Mesothelial cell of epicardium (in vitro differentiated cells): ENCODE measurements around the gene TCEAL9. TPM values are rescaled to one million over a fixed set of nuclear protein-coding genes. Genes with fewer than 3 reads are reported as not detected.

Source experiments
- DNase-seq, 2 experiments: peaks; one replicate each; pipeline ENCODE4 v3.0.0; 2021; ENCODE audit warnings: low spot score in 2 of 2; ENCODE audit not compliant: unreplicated experiment in 2 of 2
- H3K27ac Mint-ChIP-seq: 2 replicates; pipeline ENCODE4 v1.8.0; 2021; ENCODE audit warnings: mixed read lengths
- H3K27me3 Mint-ChIP-seq: 2 replicates; pipeline ENCODE4 v1.8.0; 2021; ENCODE audit warnings: low read depth, mixed read lengths
- H3K36me3 Mint-ChIP-seq: 2 replicates; pipeline ENCODE4 v1.8.0; 2021; ENCODE audit warnings: mixed read lengths
- H3K4me1 Mint-ChIP-seq: 2 replicates; pipeline ENCODE4 v1.8.0; 2021; ENCODE audit warnings: mixed read lengths
- H3K4me3 Mint-ChIP-seq: 2 replicates; pipeline ENCODE4 v1.8.0; 2021; ENCODE audit warnings: mild to moderate bottlenecking, moderate library complexity, mixed read lengths
- H3K9me3 Mint-ChIP-seq: 2 replicates; pipeline ENCODE4 v1.8.0; 2021; ENCODE audit warnings: mixed read lengths
- total RNA-seq: library from RNA; stranded (reverse); gene quantifications from 3 replicates; pipeline ENCODE4 v1.2.1, GENCODE V29; 2021
- TF ChIP-seq, protein P1 (sequence below): fragments of 200-600 bp; sonication (generic); IDR thresholded peaks from one replicate; pipeline ENCODE4 v1.5.0; 2021; ENCODE audit warnings: antibody characterized with exemption; ENCODE audit not compliant: unreplicated experiment

The TCEAL9 gene
- total RNA-seq, 1 donor from 2014 or later, result 60.1 TPM

DNA sequence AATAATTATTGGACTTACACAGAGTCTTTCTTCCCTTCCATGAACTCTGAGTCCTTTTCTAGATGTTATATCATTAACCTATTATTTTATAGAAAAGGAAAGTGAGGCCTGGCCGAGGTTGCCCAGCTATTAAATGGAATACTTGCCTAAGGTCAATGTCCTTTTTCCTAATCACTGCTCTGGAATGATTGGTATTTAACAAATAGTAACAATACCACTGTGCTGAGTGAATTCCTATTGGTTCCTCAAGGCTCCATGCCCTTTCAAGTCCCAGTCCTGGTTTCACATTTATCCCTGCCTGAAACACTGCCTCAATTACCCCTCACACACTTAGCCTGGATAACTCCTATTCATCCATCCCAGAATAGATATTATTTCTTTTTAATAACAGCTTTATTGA lies 6.2 kb downstream of the TCEAL9 start:
- TF ChIP-seq, protein P1, sequence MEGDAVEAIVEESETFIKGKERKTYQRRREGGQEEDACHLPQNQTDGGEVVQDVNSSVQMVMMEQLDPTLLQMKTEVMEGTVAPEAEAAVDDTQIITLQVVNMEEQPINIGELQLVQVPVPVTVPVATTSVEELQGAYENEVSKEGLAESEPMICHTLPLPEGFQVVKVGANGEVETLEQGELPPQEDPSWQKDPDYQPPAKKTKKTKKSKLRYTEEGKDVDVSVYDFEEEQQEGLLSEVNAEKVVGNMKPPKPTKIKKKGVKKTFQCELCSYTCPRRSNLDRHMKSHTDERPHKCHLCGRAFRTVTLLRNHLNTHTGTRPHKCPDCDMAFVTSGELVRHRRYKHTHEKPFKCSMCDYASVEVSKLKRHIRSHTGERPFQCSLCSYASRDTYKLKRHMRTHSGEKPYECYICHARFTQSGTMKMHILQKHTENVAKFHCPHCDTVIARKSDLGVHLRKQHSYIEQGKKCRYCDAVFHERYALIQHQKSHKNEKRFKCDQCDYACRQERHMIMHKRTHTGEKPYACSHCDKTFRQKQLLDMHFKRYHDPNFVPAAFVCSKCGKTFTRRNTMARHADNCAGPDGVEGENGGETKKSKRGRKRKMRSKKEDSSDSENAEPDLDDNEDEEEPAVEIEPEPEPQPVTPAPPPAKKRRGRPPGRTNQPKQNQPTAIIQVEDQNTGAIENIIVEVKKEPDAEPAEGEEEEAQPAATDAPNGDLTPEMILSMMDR, result no peak
- Mint-ChIP-seq H3K9me3 (peaks cover 46% of the 10 kb centered on the region), H3K4me1 (peaks cover 29% of the 10 kb centered on the region), H3K36me3 (peaks cover 8% of the 10 kb centered on the region), H3K27me3 (no peaks in the 10 kb centered on the region), H3K27ac (peak overlapping the region; percentile 44), H3K4me3 (no peak overlapping the region)
- DNase-seq, result no peak

DNA sequence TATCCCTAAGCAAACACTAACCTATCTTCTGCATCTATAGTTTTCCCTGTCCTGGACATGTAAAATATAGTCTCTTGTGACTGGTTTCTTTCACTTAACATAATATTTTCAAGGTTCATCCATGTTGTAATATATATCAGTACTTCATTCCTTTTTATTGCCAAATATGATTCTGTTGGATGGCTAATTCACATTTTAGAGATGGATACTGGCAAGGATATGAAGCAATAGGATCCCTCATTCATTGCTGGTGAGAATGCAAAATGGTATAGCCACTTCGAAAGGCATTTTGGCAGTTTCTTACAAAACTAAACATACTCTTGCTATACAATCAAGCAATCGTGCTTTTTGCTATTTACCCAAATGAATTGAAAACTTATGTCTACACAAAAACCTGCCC lies 6.7 kb downstream of the TCEAL9 start:
- H3K27ac Mint-ChIP-seq, result no peak overlapping the region

DNA sequence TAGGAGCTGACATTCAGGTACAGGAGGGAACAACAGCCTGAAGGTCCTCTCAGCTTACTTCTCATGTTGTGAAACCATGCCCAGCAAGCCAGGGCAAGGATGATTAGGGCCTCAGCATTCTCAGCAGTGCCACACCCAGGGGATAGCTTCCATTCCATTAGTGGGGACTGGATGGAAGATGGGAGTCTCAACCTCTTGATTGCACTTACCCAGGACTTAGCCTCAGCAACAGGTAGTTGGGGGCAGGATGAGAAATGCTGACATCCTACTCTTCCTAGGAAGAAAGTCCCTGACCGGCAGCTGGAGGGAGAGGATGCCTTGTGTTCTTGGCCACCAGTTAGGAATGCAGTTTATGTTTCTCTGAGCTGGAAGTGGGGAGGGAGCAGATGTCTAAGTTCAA lies 11.2 kb downstream of the TCEAL9 start:
- Mint-ChIP-seq H3K27ac (no peak overlapping the region), H3K4me3 (no peak overlapping the region), H3K9me3 (peaks cover 54% of the 10 kb centered on the region), H3K4me1 (peaks cover 9% of the 10 kb centered on the region), H3K36me3 (no peaks in the 10 kb centered on the region), H3K27me3 (no peaks in the 10 kb centered on the region)
- TF ChIP-seq, protein P1, result no peak
- no peak for DNase-seq

More for the DNA sequence above, 6.7 kb downstream of the TCEAL9 start:
- no peak for DNase-seq
- Mint-ChIP-seq H3K9me3 (peaks cover 43% of the 10 kb centered on the region), H3K27me3 (no peaks in the 10 kb centered on the region), H3K4me1 (peaks cover 31% of the 10 kb centered on the region), H3K4me3 (no peak overlapping the region), H3K36me3 (peaks cover 5% of the 10 kb centered on the region)
- TF ChIP-seq, protein P1, result no peak

DNA sequence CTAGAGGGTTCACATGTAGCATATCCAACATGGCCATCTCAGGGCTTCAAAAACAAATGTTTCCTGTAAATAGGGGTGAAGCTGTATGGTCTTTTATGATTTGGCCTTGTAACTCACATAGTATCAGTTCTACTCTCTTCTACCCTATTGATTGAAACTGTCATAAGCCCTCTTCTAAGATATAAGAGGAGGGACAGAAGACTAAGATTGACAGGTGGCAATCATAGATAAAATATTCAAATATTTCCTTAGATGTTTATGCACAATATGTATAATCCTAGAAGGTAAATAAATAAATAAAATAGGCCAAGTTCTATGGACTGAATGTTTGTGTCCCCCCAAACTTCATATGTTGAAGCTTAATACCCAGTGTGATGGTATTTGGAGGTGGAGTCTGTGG lies 13.2 kb downstream of the TCEAL9 start:
- Mint-ChIP-seq H3K36me3 (no peaks in the 10 kb centered on the region), H3K4me1 (peaks cover 5% of the 10 kb centered on the region), H3K27me3 (no peaks in the 10 kb centered on the region), H3K27ac (no peak overlapping the region), H3K4me3 (no peak overlapping the region), H3K9me3 (peaks cover 43% of the 10 kb centered on the region)
- no peak for DNase-seq
- TF ChIP-seq, protein P1, result no peak

DNA sequence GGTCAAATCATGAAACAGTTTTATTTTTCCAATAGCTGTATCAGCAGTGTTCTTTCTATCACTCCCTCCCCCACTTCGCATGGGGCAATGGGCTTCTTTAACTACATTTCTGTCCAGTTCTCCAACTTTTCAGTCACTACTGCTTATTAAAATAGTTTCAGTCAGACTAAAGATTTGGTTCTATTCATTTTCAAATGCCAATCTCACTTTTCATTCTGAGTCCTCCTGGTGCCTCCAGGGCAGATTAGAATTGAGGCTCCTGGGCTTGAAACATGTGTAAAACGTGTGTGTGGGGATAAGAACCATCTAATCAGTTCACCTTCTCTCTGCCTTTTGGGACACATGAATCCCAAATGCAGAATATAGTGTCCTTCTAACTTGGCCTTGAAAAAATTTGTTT lies 16.6 kb downstream of the TCEAL9 start:
- H3K27ac Mint-ChIP-seq, result no peak overlapping the region
- peaks cover 19% of the 10 kb centered on the region for H3K9me3 Mint-ChIP-seq
- H3K36me3 Mint-ChIP-seq, result peaks cover 4% of the 10 kb centered on the region
- TF ChIP-seq, protein P1, result no peak
- H3K4me1 Mint-ChIP-seq, result peaks cover 8% of the 10 kb centered on the region
- DNase-seq, result no peak
- H3K4me3 Mint-ChIP-seq, result no peak overlapping the region
- H3K27me3 Mint-ChIP-seq, result no peaks in the 10 kb centered on the region

DNA sequence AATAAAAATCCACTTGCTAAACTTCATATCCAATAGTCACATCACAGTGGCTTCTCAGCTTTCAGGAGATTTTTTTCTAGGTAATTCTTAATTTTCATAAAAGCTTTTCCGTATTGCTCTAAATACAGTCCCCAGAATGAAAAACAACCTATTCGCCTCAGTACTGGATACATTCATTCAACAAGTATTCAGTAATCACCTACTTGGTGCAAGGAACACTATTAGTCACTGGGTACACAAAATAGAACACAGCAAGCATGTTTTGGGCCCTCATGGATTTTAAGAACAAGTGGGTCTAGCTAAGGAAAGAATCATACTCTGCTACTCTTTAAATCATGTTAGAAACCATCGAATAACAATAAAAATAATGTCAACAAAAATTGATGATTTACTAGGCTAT lies 17.3 kb downstream of the TCEAL9 start:
- peaks cover 12% of the 10 kb centered on the region for H3K9me3 Mint-ChIP-seq
- no peak for DNase-seq
- H3K27ac Mint-ChIP-seq, result no peak overlapping the region
- no peak overlapping the region for H3K4me3 Mint-ChIP-seq
- TF ChIP-seq, protein P1, result no peak
- H3K4me1 Mint-ChIP-seq, result peaks cover 9% of the 10 kb centered on the region
- peaks cover 4% of the 10 kb centered on the region for H3K36me3 Mint-ChIP-seq
- H3K27me3 Mint-ChIP-seq, result no peaks in the 10 kb centered on the region
